Choroid plexus epithelial cell (primary cell): ENCODE measurements around the gene INPP4B.

Source experiments
- DNase-seq: peaks from one replicate; pipeline ENCODE4 v3.0.0-alpha.2; 2010; ENCODE audit warnings: low read depth
- H3K4me3 ChIP-seq: 2 replicates; pipeline ENCODE4 v1.5.1; 2011; ENCODE audit warnings: low read depth, mild to moderate bottlenecking, control low read depth, low read length, moderate library complexity
- CTCF ChIP-seq: conservative IDR thresholded peaks from 2 replicates; pipeline ENCODE4 v1.5.1; 2011; ENCODE audit warnings: low read depth, mild to moderate bottlenecking, control low read depth, inconsistent platforms, low read length, moderate library complexity

Gene INPP4B

GRCh38 chr4:142009751-142010150, 836.4 kb downstream of the INPP4B start:
- no peak for DNase-seq
- H3K4me3 ChIP-seq: no peak overlapping the region
- TF ChIP-seq CTCF: no peak

GRCh38 chr4:142005519-142005918, 840.6 kb downstream of the INPP4B start:
- DNase-seq: no peak
- no peak for TF ChIP-seq CTCF
- H3K4me3 ChIP-seq: no peak overlapping the region

- TF ChIP-seq CTCF: no peak
- H3K4me3 ChIP-seq: no peak overlapping the region
- no peak for DNase-seq
Measured at GRCh38 chr4:141999446-142000143, 846.5 kb downstream of the INPP4B start.

- TF ChIP-seq CTCF: no peak
- no peak overlapping the region for H3K4me3 ChIP-seq
- no peak for DNase-seq
Measured at GRCh38 chr4:141995056-141995455, 851.0 kb downstream of the INPP4B start.

- DNase-seq: no peak
- H3K4me3 ChIP-seq: no peak overlapping the region
Measured at GRCh38 chr4:141977433-141977832, 868.7 kb downstream of the INPP4B start.

More at GRCh38 chr4:141977433-141977832, 868.7 kb downstream of the INPP4B start:
- no peak for TF ChIP-seq CTCF
